LoVo (cell line): ENCODE measurements around the gene CCDC106.

Experiments used
- DNase-seq: peaks from one replicate; pipeline ENCODE4 v3.0.0-alpha.2; 2016; ENCODE audit warnings: low spot score

The CCDC106 gene

GRCh38 chr19:55647732-55648584, at the start of gene CCDC106:
Gene CCDC106, plus strand, starts transcription at chr19:55648212. Its CDS starts 835 bp downstream, at chr19:55649047.
- peak; percentile 58 for DNase-seq

- DNase-seq = peak; percentile 93
These were observed 49.1 kb upstream of the CCDC106 start for GRCh38 chr19:55598719-55599467.

- peak; percentile 97 for DNase-seq
These were observed 48.6 kb upstream of the CCDC106 start, which contains the start of gene FIZ1 for GRCh38 chr19:55599468-55599841. Gene FIZ1, minus strand, starts transcription at chr19:55599517. Its CDS starts 1,652 bp downstream, at chr19:55597865.

- DNase-seq = peak; percentile 89
These were observed 48.0 kb upstream of the CCDC106 start, which contains the start of gene ZNF524 for GRCh38 chr19:55599842-55600661. Gene ZNF524, plus strand, starts transcription at chr19:55600288. Its CDS starts 1,825 bp downstream, at chr19:55602113.

GRCh38 chr19:55600662-55601028, 47.4 kb upstream of the CCDC106 start:
- DNase-seq = no peak

GRCh38 chr19:55601084-55601483, 46.9 kb upstream of the CCDC106 start:
- no peak for DNase-seq

- no peak for DNase-seq
These were observed 45.7 kb upstream of the CCDC106 start for GRCh38 chr19:55602104-55603001.

GRCh38 chr19:55603115-55603514, 44.9 kb upstream of the CCDC106 start:
- no peak for DNase-seq

GRCh38 chr19:55603581-55604292, 44.3 kb upstream of the CCDC106 start:
- no peak for DNase-seq

GRCh38 chr19:55605207-55605636, 42.8 kb upstream of the CCDC106 start:
- DNase-seq = peak; percentile 96

- peak; percentile 75 for DNase-seq
These were observed 42.2 kb upstream of the CCDC106 start, which contains the start of gene ZNF865 for GRCh38 chr19:55605637-55606470. Gene ZNF865, plus strand, starts transcription at chr19:55605647. Its CDS starts 7,972 bp downstream, at chr19:55613619.

- DNase-seq = no peak
These were observed 41.6 kb upstream of the CCDC106 start for GRCh38 chr19:55606471-55606787.

- no peak for DNase-seq
These were observed 41.2 kb upstream of the CCDC106 start for GRCh38 chr19:55606817-55607216.

GRCh38 chr19:55609326-55609725, 38.7 kb upstream of the CCDC106 start:
- no peak for DNase-seq

- DNase-seq = no peak
These were observed 36.6 kb upstream of the CCDC106 start for GRCh38 chr19:55611300-55611982.

GRCh38 chr19:55611983-55612645, 35.9 kb upstream of the CCDC106 start:
- DNase-seq = no peak

GRCh38 chr19:55613396-55613795, 34.6 kb upstream of the CCDC106 start:
- DNase-seq = no peak
